SU-DHL-6 (cell line): ENCODE measurements around the gene PCBP1.

Experiments used
- EZH2phosphoT487 ChIP-seq: fragments of 200-600 bp; sonication (generic), shearing (Covaris generic); conservative IDR thresholded peaks from 2 replicates; pipeline ENCODE4 v1.6.1; 2018; ENCODE audit warnings: mild to moderate bottlenecking, antibody characterized with exemption, low read length, moderate library complexity, mixed read lengths
- TF ChIP-seq, protein P1 (sequence below): fragments of 200-600 bp; sonication (generic); IDR thresholded peaks from one replicate; pipeline ENCODE4 v1.5.1; 2017; ENCODE audit warnings: antibody characterized with exemption, mild to moderate bottlenecking, low read length, moderate library complexity; ENCODE audit not compliant: insufficient read depth, poor library complexity, severe bottlenecking

DNA sequence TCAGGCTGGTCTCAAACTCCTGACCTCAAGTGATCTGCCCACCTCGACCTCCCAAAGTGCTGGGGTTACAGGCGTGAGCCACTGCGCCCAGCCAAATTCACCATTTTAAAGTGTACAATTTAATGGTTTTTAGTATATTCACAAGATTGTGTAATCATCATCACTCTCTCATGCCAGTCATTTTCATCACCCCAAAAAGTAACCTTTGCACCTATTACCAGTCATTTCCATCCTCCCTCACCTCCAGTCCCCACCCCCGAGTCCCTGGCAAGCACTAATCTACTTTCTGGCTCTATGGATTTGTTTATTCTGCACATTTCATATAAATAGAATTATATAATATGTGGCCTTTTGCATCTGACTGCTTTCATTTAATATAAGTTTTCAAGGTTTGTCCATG lies 10.8 kb downstream of the PCBP1 start:
- TF ChIP-seq, protein P1, sequence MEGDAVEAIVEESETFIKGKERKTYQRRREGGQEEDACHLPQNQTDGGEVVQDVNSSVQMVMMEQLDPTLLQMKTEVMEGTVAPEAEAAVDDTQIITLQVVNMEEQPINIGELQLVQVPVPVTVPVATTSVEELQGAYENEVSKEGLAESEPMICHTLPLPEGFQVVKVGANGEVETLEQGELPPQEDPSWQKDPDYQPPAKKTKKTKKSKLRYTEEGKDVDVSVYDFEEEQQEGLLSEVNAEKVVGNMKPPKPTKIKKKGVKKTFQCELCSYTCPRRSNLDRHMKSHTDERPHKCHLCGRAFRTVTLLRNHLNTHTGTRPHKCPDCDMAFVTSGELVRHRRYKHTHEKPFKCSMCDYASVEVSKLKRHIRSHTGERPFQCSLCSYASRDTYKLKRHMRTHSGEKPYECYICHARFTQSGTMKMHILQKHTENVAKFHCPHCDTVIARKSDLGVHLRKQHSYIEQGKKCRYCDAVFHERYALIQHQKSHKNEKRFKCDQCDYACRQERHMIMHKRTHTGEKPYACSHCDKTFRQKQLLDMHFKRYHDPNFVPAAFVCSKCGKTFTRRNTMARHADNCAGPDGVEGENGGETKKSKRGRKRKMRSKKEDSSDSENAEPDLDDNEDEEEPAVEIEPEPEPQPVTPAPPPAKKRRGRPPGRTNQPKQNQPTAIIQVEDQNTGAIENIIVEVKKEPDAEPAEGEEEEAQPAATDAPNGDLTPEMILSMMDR = no peak
- TF ChIP-seq EZH2phosphoT487 = no peak
